Left kidney (tissue), 8 donors: Measurements from ENCODE around the gene DHFR2. TPM values are rescaled to one million over a fixed set of nuclear protein-coding genes. Genes with fewer than 3 reads are reported as not detected.
"Not testable (repeated sequence)": the region's sequence is repeated elsewhere in the genome, so short reads cannot be mapped to it uniquely, and the experiment has no call there.

Source experiments
- DNase-seq: peaks from one replicate; pipeline ENCODE4 v3.0.0-alpha.2; 2013
- long read RNA-seq, 8 donors: transcript quantifications; one replicate each; lab custom pipeline, GENCODE V29; 2026
- polyA plus RNA-seq: library from polyadenylated mRNA; unstranded; fragments of 120-200 nt; gene quantifications from one replicate; pipeline ENCODE4 v1.2.1, GENCODE V29; 2013; ENCODE audit not compliant: insufficient read length

The DHFR2 gene
- 11.2 TPM for polyA plus RNA-seq
- long read RNA-seq, donor 1: 0 reads
- long read RNA-seq, donor 2, full-length matches to known transcripts: 5 of 5 reads
- long read RNA-seq, donor 2, partial matches to known transcripts: 0 of 5 reads
- long read RNA-seq, donor 2, other reads (novel, unspliced or antisense): 0 of 5 reads
- long read RNA-seq, donor 3, full-length matches to known transcripts: 3 of 3 reads
- long read RNA-seq, donor 3, partial matches to known transcripts: 0 of 3 reads
- long read RNA-seq, donor 3, other reads (novel, unspliced or antisense): 0 of 3 reads
- long read RNA-seq, donor 4: 0 reads
- long read RNA-seq, donor 5, full-length matches to known transcripts: 3 of 3 reads
- long read RNA-seq, donor 5, partial matches to known transcripts: 0 of 3 reads
- long read RNA-seq, donor 5, other reads (novel, unspliced or antisense): 0 of 3 reads
- long read RNA-seq, donor 6: 0 reads
- long read RNA-seq, donor 7, full-length matches to known transcripts: 4 of 11 reads
- long read RNA-seq, donor 7, partial matches to known transcripts: 7 of 11 reads
- long read RNA-seq, donor 7, other reads (novel, unspliced or antisense): 0 of 11 reads
- long read RNA-seq, donor 8, full-length matches to known transcripts: 2 of 2 reads
- long read RNA-seq, donor 8, partial matches to known transcripts: 0 of 2 reads
- long read RNA-seq, donor 8, other reads (novel, unspliced or antisense): 0 of 2 reads

- peak; percentile 96 for DNase-seq
These were observed at the start of gene DHFR2, which contains the start of gene NSUN3 for GRCh38 chr3:94062513-94063404. DHFR2 (minus strand) TSS chr3:94062916; CDS start chr3:94061511, 1,405 bp downstream. NSUN3 (plus strand) TSS chr3:94063061; CDS start chr3:94063127, 66 bp downstream.

GRCh38 chr3:94110854-94111253, 48.1 kb upstream of the DHFR2 start:
- no peak for DNase-seq

DNA sequence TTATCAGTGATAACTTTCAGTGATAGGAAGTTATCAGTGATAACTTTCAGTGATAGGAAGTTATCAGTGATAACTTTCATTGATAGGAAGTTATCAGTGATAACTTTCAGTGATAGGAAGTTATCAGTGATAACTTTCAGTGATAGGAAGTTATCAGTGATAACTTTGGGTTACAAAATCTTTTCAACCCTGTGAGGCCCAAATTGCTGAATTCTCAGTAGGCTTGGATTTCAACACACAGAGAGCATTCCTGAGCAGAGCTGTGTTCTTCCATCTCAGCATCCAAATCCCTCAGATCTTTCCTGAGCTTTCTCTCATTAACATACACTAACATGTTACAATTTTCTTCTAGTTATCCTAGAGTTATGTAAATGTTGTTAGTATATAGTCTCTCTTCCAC, 47.5 kb upstream of the DHFR2 start:
- DNase-seq: not testable (repeated sequence)

GRCh38 chr3:94106268-94106667, 43.6 kb upstream of the DHFR2 start:
- no peak for DNase-seq

DNA sequence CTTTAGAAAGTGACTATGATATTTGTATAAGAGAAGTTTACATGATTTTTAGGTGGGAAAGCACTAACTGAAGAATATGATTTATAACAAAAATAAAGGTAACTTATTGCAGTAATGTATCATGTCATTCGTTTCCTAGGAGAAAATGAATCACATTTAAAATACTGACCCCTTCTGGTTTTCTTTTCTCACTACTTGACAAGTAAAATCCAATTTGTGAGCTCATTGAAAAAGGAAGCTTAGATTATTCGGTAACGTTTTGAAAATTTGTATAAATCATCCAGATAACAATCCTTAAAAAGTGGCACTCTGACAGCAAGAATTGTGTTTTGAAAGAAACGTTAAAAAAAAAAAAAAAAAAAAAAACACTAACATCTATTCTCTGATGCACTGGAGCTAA, 39.1 kb upstream of the DHFR2 start:
- no peak for DNase-seq

DNA sequence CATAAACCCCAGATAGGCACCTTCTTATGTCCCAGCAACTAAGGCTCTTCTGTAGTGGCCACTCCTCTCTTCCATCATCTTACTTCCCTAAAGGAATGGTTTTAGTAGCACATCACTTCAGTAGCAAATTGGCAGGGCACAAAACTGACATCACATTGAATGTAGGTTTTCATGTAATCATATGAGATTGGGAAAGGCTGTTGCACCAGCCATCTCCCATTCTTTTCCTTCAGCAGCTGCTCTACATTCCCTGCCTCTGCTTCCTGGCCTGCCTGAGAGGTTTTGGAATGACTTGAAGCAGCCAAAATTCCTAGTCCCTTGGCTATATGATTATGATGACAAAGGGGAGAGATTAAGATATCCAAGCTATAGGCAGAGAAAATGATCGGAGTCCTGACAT, 36.6 kb upstream of the DHFR2 start:
- DNase-seq: no peak

DNA sequence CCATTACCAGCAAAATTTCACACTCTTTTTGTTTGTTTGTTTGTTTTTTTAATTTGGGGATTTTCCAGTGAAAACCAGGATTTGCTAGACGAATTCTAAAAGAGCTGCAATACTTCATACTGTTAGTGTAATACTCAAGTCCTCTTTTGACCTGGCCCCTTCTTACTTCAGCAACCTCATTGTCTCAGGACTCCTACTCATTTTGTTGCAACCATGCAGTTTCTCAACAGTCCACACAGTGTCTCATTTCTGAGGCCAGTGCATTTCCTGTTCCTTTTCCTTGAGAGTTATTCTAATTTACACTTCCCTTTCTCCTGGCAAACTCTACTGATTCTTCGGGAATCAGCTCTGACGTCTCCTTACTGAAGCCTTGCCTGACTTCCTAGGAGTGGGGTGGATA, 35.7 kb upstream of the DHFR2 start:
- DNase-seq: no peak

DNA sequence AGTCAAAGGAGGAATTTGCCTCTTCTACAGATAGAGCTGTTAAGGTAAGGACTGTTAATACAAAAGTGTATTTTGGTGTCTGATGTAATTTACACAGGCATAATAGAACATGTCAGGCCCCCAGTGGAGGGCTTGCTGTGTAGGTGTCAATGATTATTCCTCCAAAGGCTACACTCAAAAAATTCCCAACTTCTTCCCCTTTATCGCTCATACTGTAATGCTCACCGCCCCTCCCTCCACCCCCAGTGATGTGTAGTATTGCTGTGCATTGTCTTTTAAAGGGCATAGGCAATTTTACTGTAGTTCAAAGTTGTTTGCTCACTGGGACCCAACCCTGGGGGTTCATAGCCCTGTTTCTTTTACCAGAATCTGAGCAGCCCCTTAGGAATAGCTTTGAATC, 32.4 kb upstream of the DHFR2 start:
- no peak for DNase-seq

DNA sequence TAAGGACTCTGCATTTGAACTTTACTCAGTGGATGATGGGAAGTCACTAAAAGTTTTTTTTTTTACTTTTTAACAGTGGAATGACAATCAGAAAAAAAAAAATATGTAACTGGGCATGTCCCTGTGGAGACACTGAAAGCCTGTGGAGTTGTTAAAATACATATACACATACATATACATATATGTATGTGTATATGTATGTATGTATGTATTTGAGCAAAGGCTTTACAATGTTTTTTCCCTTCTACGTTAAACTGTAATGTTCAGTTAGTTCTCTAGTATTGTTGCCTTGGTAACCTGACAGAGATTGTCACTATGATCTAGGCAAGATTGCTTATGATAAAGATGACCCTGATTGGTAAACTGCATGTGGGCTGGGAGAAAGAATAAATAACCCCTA, 30.4 kb upstream of the DHFR2 start:
- no peak for DNase-seq

- DNase-seq: no peak
These were observed 29.4 kb upstream of the DHFR2 start for GRCh38 chr3:94092086-94092485.

- no peak for DNase-seq
These were observed 26.4 kb upstream of the DHFR2 start for GRCh38 chr3:94089126-94089525.

GRCh38 chr3:94083261-94083660, 20.5 kb upstream of the DHFR2 start:
- no peak for DNase-seq

GRCh38 chr3:94082391-94082937, 19.7 kb upstream of the DHFR2 start:
- DNase-seq: no peak

- DNase-seq: no peak
These were observed 19.2 kb upstream of the DHFR2 start for GRCh38 chr3:94081884-94082283.

GRCh38 chr3:94080552-94080951, 17.8 kb upstream of the DHFR2 start:
- DNase-seq: not testable (repeated sequence)

GRCh38 chr3:94076055-94076454, 13.3 kb upstream of the DHFR2 start:
- no peak for DNase-seq

DNA sequence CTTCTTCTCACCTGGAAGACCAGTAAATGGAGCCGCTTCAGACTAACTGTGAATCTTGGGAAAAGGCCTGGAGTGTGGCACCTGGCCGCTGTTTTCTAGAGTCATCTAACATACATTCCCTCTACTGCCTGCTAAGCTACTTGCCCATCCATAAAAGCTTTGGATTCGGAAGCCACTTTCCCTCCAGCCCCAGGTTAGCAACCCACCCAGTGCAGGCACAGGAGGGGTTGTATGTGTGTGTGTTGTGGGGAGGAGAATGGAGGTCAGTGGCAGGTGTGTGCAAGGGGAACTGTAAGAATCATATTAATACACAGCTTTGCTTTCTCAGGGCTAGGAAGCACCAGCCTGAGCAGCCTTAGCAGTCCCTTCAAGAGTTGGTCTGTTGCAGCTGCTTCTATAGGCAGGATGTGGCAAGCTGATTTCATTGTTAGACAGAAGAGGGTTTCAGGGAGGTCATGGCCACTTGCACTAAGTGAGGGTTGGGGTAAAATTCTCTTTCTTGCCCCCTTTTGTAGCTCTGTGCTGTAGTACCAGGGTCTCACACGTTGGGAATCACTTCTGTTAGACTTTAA, 9.1 kb upstream of the DHFR2 start:
- DNase-seq: no peak

GRCh38 chr3:94070341-94070911, 7.7 kb upstream of the DHFR2 start:
- no peak for DNase-seq

GRCh38 chr3:94069194-94069813, 6.6 kb upstream of the DHFR2 start:
- no peak for DNase-seq
